ENCODE measurements around the gene POLR3A.

POLR3A gene

DNA sequence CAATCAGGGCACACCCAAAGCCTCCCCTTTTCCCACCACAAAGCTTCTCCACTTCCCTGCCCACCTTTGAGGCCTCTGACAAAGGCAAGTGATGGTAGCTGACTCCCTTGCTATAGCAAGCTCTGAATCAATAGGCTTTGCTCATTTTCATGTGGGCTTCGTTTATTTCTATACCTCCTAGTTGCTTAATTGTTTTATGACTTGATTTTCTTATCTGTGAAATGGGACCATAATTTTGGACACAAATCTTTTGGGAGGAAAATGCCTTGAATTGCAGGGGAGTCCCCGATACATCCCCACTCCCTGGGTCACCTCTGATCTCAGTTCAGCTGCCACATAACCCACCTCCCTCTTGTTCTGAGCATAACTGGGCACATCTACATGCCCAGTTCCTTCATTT lies 89.1 kb downstream of the POLR3A start:
- DNase-seq, result no peak

DNA sequence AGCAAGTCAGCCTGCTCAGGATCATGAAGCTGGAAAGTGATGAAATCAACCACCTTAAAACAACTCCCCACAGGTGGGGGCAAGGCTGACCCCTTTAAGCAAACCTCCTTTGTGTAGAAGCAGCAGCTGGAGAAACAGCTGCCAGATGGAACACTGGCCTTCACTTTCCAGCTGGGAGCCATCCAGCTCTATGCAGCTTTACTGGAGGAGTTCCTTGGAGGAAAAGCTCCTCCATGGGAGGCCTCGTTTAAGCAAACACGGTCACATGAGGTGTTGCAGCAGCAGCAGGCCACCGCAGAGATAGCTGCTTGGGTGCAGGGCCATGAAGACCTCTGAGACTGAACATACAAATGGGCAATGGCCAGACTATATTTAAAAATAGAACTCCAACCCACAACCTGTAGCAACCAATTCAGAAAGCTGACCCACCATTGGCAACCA lies 89.7 kb downstream of the POLR3A start:
- no peak for DNase-seq

DNA sequence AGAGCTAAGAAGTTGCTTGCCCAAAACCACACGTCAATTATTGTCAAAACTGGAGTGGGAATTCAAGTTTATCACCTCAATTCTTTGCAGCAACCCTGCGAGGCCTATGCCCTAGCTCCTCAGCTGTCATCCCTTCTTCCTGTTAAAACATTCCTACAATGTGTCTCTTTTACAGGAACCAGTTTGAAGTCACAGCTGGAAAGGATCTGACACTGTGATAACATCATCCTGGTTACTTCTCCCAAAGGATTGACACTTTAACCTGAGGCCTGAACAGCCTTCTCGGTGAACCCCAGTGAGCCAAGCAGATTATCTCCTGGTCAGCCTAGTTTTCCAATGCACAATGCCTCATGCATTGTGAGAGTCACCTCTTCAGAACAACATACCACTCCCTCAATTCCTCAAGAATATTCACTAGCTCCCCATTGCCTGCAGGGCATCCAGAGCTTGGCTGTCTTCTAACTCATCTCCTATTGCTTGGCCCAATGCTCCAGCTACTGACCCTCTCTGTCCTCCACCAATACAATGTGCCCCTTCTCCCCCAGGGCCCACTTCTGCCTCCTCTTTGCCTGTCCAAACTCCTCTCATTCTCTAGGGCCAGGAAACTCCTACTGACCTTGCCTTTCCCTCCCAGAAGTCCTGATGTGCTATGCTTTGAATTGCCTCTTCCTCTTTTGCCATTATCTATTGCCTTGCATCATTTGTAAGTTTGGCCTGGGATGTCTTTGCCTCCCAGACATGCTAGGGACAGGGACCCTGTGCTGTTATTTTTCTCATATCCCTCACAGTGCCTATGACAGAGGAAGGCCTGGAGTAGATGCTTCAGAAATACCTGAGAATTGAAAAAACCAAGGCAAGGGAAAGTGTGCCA lies 92.4 kb downstream of the POLR3A start:
- DNase-seq, result peak; percentile 51

DNA sequence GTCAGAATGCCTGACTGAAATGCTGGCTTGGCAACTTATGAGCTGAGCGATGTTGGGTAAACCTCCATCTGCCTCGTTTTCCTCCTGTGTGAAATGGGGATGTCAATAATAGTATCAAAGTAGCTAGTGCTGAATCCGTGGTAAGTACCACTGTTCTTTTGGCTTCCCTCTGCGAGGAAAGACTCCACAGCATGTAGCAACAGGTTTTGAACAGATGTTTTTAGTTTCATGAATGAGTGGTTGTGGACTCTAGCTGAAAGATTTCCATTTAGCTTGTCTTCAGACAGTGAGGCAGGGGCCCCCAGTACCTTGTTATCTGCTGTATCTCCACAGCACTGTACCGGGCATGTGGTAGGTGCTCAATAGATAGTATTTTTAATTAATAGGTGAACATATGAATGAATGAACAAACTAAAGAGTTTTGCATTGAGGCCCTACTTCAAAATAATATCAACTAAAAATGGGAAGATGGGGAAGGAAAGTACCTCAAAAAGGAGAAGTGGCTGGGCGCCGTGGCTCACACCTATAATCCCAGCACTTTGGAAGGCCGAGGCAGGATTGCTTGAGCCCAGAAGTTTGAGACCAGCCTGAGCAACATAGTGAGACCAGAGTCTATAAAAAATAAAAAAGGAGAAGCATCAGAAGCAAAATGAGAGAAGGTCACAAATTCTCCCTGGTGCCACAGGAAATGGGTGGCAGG lies 97.1 kb downstream of the POLR3A start:
- DNase-seq, result no peak

DNA sequence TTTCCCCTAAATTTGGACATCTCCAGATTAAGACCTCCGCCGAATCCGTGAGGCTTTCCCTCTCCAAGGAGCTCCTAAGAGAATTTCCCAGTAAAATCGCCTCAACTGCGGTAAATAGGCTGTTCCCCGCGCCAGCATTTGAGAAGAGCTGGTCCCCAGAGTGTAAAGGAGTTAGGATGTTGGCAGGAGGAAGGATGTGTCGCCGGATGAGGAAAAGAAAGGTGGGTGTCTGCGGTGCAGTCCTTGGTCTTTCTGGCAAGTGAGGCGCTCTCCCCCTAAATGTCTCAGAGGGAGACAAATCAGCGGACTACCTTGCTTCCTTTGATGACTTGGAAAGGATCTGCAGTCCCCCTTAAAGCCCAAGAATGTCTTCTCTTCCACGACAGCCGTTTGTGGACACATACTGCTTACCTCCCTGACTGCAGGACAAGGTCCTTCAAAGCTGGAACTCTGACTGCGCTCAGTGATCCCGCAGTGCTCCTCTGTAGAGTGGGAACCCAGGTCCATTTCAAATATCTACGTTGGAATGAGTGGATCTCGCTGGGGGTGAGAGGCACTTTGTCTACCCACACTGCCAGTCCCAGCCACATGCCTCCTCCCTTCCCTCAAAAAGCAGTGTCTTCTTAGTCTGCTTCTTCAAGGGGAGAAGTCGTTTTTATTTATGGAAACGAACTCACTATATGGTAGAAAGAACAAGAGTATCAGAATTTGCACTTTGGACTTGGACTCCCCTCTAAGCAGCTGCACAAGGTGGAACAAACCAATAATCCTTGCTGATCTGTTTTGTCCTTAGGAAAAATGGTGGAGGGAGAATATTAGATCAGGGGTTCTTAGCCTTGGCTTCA lies 101.7 kb downstream of the POLR3A start:
- DNase-seq, result no peak

DNA sequence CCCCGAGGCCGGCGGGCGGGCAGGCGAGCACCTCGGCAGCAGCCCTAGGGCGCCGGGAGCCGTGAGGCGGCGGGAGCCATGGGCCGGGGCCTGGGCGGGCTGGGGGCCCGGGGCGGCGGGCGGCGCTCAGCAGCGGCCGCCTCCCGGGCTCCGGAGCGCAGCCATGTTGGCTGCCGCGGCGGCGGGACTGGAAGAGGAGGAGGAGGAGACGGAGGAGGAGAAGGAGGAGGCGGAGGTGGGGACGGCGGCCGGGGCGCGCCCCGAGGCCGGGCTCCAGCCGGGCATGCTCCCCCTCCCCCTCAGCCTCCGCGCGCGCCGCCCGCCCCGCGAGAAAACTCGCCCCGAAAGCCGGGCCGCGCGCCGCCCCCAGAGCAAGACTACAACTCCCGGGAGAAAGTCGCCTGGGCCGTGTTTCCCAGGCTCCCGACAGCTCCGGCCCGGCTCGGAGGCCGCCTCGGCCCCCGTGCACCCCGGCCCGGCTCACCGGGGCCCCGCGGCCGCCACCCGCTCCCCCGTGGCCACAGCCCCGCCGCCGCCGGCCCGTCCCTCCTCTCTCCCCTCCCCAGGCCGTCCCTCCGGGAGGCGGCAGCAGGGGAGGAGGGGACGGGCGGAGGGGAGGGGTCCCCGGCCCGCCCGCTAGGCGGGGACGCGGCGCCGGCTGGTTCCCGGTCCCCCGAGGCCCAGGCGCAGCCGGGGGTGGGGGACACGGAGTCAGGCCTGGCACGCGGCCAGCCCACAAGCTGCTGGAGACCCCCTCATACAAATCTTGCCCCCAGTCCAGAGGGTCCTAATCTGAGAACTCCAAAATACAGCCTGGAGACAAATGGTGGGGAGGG lies 102.5 kb downstream of the POLR3A start, which contains the start of gene DLG5:
Gene DLG5 (minus strand): TSS at position 190 of the 836 bp plus-strand sequence. CDS start 235 bp downstream, outside the sequence.
- DNase-seq, result peak; percentile 51

DNA sequence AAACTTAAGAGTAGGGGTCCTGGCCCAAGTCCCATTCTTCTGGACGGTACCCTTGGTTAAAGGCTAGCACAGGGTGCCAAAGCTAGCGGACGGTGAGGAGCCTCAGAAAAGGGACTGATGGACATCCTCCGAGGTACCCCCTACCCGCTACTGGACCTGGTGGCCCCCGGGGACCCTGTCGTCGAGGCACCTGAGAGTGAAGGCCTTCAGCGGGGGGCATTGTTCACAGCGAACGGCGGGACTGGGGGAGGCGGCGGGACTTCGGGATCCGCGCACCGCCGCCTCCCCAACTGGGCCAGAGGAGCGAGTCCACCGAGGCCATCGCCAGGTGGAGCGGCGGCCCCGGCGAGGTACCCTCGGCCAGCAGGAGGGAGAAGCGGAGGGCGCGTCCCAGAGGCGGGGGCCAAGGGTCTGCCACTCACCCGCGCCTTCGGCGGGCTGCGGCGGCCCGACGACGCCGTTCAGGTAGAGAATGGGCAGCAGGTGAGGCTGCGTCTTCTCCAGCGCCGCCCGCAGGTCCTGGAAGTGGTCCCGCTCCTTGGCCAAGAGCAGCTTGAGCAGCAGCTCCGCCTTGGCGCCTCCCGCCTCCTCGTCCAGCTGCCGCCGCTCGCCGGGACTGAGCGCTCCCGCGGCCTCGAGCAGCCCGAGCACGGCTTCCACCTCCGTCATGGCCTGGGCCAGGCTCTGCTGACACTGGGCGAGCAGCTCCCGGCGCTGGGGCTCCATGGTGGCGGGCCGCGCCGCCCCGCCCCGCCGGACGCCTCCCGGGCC lies 103.3 kb downstream of the POLR3A start:
- DNase-seq, result peak; percentile 52

DNA sequence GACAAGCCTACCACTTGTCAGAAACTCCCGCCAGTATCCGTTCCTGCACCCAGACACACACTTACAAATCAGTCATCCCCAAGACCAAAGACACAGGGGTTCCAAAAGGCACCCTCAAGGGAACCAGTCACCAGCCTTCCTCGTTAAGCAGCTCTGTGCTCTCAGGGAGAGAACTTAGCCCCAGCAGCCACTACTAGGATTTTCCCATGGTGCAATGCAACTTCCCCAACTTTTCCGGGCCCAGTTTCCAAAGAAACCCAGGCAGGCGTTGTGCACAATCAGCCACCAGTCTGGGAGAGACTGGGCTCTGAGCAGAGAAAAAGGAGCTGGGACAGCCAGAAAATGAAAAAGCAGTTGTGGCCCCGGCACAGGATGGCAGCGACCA lies 103.9 kb downstream of the POLR3A start:
- DNase-seq, result no peak

DNA sequence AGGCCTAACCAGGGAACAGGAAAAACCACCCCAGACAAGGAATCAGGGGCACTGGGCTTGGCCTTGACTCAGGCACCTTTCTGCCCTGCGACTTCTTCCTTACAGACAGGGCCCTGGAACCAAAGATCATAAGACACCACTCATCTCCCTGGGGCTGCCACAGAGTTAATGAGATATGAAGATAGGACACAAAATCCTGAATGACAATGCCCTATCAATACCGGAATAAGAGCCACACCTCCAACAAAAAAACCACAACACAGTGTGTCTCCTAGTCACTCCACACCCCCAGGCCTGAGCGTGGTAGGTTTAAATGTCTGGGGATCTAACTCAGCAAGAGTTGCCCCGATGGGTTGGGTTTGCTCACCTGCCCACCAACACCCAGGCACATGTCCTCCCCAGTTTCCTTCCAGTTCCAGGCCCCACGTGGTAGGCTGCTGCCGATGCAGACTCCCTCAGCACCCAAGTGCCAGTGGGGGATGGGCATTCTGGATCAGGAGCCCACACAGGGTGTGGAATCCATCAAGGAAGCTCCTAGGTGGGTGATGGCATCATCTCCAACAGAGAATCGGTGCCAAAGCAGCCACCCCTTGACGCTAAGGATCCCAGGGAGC lies 106.6 kb downstream of the POLR3A start:
- DNase-seq, result peak; percentile 34

DNA sequence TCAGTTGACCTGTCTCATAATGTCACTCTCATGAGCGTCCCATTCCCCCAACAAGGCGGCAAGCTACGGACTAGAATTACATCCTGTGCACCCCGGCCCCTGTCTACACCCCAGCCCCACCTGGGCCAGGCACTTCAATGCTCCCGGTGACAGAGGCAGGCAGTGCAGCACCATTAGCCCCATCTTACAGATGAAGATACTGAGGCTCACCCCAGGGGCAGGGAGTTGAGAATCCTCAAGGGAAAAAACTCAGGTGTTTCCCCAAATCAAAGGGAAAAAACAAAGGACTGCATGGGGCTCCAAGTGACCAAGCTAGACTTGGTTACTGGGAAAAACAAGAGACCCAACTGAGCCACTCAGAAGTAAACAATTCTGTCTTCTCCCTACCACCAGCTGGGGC lies 107.3 kb downstream of the POLR3A start:
- no peak for DNase-seq

DNA sequence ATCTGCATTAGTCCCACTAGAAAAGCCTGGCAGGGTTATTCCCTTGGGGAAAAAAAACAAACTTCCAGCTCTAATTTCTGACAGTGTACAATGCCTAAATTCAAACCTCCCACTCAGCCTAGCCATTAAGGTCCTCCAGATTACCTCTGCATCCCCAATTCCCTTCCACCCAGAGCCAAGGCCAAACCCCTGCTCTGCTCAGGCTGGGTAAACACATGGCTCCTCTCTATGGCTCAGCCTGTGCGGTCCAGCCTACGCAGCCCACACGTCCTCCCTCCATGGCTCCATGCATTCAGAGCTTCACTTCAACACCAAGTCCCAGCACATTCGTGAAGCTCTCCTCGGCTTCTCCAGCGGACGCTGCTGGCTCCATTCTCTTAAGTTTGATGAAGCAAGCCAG lies 107.9 kb downstream of the POLR3A start:
- DNase-seq, result no peak

DNA sequence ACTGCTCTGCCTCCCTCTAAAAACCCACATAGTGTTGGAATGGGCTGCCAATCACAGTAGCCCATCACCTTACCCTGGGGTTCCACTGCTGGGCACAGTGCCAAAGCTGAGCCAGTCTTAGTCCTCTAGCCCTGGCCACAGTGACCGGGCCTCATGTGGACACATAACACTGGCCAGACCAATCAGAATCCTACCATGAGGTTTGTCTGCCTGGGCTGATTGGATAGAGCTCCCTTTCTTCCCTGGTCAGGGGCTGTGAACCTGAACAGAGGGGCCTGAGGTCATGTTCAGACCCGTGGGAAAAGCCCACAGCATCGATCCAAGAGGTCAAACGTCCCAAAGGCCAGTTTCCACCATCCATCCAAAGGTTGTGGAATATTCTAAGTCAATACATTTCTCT lies 108.8 kb downstream of the POLR3A start:
- no peak for DNase-seq

DNA sequence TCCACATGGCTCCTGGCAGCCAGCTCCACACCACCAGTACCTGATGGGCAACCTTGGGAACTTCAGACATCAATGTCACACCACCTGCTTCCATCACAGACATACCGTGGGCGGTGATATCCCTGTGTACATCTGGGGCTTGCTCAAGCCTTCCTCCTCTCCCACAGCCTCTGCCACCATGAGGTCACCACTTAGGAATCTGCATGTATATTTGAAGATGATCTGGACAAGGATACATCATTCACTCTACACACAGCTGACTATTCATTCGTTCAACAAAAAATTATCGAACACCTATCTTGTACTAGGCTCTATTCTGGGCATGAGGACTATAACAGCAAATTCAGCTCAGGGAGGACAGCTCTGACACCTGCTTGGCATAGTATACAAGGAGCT lies 109.6 kb downstream of the POLR3A start:
- no peak for DNase-seq

All from OCI-M1 (cell line).